ENCODE data around the gene AMTN. TPM values are rescaled to one million over a fixed set of nuclear protein-coding genes. Genes with fewer than 3 reads are reported as not detected.

The AMTN gene
- polyA plus RNA-seq, 1 donor (not counting 4 experiments of a cell fraction or from before 2014, with no cell fraction given), result not detected

DNA sequence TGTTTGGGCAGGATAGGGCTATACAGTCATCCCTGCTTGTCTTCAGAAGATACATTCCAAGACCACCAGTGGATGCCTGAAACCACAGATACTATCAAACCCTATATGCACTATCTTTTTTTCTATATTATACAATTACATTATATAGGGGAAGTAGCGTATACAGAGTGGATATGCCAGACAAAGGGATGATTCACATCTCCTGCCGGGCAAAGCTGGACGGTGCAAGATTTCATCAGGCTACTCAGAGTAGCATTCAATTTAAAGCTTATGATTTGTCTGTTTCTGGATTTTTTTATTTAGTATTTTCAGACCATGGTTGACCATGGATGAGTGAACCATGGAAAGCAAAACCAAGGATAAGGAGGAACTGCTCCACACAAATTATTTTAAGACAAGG is 7.0 kb upstream of the AMTN start:
- Histone ChIP-seq H3K79me2 (ENCODE audit: control insufficient read depth, insufficient read depth, low read length) (no peaks in the 10 kb centered on the region), H3K27me3 (ENCODE audit: control insufficient read depth, extremely low read depth, insufficient read depth, low read length) (no peaks in the 10 kb centered on the region), H3K9me1 (ENCODE audit: control insufficient read depth, extremely low read depth, insufficient read depth, low read length) (no peaks in the 10 kb centered on the region), H4K20me1 (ENCODE audit: control insufficient read depth, extremely low read depth, insufficient read depth, low read length) (no peaks in the 10 kb centered on the region), H3K9me3 (ENCODE audit: control insufficient read depth, low read depth, low read length) (no peaks in the 10 kb centered on the region), H3K36me3 (ENCODE audit: control insufficient read depth in 2 of 2, extremely low read depth in 1 of 2, insufficient read depth in 2 of 2, low read length in 2 of 2) (no peaks in the 10 kb centered on the region), H3K4me3 (ENCODE audit: control insufficient read depth in 2 of 3, extremely low read depth in 1 of 3, insufficient read depth in 2 of 3, low read depth in 1 of 3, low read length in 3 of 3) (no peak overlapping the region), H3K4me2 (ENCODE audit: control insufficient read depth, extremely low read depth, insufficient read depth, low read depth, low read length) (no peak overlapping the region), H3K4me1 (ENCODE audit: control insufficient read depth, extremely low read depth, insufficient read depth, low read length) (no peaks in the 10 kb centered on the region), H3K9ac (ENCODE audit: control insufficient read depth, extremely low read depth, insufficient read depth, low read length) (no peak overlapping the region), H3K27ac (ENCODE audit: control insufficient read depth, insufficient read depth, low read length) (no peak overlapping the region), H2AFZ (ENCODE audit: control insufficient read depth, low read length) (no peak overlapping the region)
- DNase-seq (ENCODE audit: low read depth, low spot score), result no peak
- dilution Hi-C loops (cut with MboI; ENCODE audit: extremely low pct_ligation_motif_present, low sequenced_read_pairs), result no loop called here
- no peak for TF ChIP-seq EZH2 (IDR thresholded peaks at IDR 0.05; ENCODE audit: low read length)
- TF ChIP-seq, protein P1, sequence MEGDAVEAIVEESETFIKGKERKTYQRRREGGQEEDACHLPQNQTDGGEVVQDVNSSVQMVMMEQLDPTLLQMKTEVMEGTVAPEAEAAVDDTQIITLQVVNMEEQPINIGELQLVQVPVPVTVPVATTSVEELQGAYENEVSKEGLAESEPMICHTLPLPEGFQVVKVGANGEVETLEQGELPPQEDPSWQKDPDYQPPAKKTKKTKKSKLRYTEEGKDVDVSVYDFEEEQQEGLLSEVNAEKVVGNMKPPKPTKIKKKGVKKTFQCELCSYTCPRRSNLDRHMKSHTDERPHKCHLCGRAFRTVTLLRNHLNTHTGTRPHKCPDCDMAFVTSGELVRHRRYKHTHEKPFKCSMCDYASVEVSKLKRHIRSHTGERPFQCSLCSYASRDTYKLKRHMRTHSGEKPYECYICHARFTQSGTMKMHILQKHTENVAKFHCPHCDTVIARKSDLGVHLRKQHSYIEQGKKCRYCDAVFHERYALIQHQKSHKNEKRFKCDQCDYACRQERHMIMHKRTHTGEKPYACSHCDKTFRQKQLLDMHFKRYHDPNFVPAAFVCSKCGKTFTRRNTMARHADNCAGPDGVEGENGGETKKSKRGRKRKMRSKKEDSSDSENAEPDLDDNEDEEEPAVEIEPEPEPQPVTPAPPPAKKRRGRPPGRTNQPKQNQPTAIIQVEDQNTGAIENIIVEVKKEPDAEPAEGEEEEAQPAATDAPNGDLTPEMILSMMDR (optimal IDR thresholded peaks at IDR 0.05 in 1 of 3, IDR thresholded peaks at IDR 0.05 in 1 of 3, conservative IDR thresholded peaks at IDR 0.05 in 1 of 3; ENCODE audit: extremely low read depth in 1 of 3, insufficient read depth in 2 of 3, low read length in 3 of 3), result no peak
- no peak for FAIRE-seq

DNA sequence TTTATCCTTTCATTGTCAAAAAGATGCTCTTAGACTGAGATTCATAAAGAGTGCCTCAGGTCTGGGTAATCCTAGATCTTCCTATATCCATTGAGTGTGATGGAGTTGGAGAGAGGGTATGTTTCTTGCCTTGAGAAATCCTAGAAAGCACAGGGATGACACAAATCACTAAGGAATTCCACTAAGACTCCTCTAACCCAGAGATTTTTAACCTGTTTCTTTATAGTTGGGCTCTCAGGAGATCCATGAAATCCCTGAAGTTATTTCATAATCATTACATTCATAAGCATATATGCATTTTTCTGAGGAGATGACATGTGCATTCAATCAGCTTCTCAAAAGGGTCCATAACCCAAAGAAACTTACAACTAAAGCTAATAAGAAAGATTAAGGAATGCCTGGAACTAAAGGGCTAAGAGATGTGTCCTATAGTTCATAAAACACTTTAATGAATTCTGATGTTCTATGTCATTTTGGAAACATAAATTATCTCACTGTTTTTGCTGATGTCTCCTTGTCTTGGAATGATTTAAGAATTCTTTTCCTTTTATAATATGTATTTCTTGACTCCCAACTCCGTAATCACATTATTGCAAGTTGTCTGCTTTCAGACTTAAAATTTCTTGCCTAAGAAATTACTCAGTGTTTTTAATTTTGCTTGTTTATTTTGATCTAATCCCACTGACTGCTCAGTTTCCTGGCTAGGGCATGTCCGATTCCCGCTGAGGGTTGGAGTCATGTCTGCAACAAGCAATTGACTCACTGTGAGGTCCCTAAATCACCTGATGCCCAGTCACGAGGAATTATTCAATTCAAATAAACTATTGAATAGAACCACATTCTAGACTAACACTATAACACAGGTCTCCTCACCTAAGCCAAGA is 2.8 kb upstream of the AMTN start:
- dilution Hi-C loops (cut with MboI; ENCODE audit: extremely low pct_ligation_motif_present, low sequenced_read_pairs), result no loop called here
- Histone ChIP-seq H2AFZ (ENCODE audit: control insufficient read depth, low read length) (no peak overlapping the region), H3K79me2 (ENCODE audit: control insufficient read depth, insufficient read depth, low read length) (no peaks in the 10 kb centered on the region), H3K9ac (ENCODE audit: control insufficient read depth, extremely low read depth, insufficient read depth, low read length) (no peak overlapping the region), H3K36me3 (ENCODE audit: control insufficient read depth in 2 of 2, extremely low read depth in 1 of 2, insufficient read depth in 2 of 2, low read length in 2 of 2) (no peaks in the 10 kb centered on the region), H3K9me3 (ENCODE audit: control insufficient read depth, low read depth, low read length) (no peaks in the 10 kb centered on the region), H3K27ac (ENCODE audit: control insufficient read depth, insufficient read depth, low read length) (no peak overlapping the region), H3K27me3 (ENCODE audit: control insufficient read depth, extremely low read depth, insufficient read depth, low read length) (no peaks in the 10 kb centered on the region), H3K4me2 (ENCODE audit: control insufficient read depth, extremely low read depth, insufficient read depth, low read depth, low read length) (no peak overlapping the region), H3K4me1 (ENCODE audit: control insufficient read depth, extremely low read depth, insufficient read depth, low read length) (no peaks in the 10 kb centered on the region), H3K4me3 (ENCODE audit: control insufficient read depth in 2 of 3, extremely low read depth in 1 of 3, insufficient read depth in 2 of 3, low read depth in 1 of 3, low read length in 3 of 3) (no peak overlapping the region), H3K9me1 (ENCODE audit: control insufficient read depth, extremely low read depth, insufficient read depth, low read length) (no peaks in the 10 kb centered on the region), H4K20me1 (ENCODE audit: control insufficient read depth, extremely low read depth, insufficient read depth, low read length) (no peaks in the 10 kb centered on the region)
- no peak for TF ChIP-seq EZH2 (IDR thresholded peaks at IDR 0.05; ENCODE audit: low read length)
- TF ChIP-seq, protein P1 (optimal IDR thresholded peaks at IDR 0.05 in 1 of 3, IDR thresholded peaks at IDR 0.05 in 1 of 3, conservative IDR thresholded peaks at IDR 0.05 in 1 of 3; ENCODE audit: extremely low read depth in 1 of 3, insufficient read depth in 2 of 3, low read length in 3 of 3), result no peak
- DNase-seq (ENCODE audit: low read depth, low spot score), result no peak
- FAIRE-seq, result no peak

All from keratinocyte (primary cell).